ENCODE measurements around the gene GEN1. TPM values are rescaled to one million over a fixed set of nuclear protein-coding genes. Genes with fewer than 3 reads are reported as not detected.
"Not testable (repeated sequence)": the region's sequence is repeated elsewhere in the genome, so short reads cannot be mapped to it uniquely, and the experiment has no call there.

GEN1 gene
- polyA plus RNA-seq, 1 donor from 2014 or later = 9.4 TPM

DNA sequence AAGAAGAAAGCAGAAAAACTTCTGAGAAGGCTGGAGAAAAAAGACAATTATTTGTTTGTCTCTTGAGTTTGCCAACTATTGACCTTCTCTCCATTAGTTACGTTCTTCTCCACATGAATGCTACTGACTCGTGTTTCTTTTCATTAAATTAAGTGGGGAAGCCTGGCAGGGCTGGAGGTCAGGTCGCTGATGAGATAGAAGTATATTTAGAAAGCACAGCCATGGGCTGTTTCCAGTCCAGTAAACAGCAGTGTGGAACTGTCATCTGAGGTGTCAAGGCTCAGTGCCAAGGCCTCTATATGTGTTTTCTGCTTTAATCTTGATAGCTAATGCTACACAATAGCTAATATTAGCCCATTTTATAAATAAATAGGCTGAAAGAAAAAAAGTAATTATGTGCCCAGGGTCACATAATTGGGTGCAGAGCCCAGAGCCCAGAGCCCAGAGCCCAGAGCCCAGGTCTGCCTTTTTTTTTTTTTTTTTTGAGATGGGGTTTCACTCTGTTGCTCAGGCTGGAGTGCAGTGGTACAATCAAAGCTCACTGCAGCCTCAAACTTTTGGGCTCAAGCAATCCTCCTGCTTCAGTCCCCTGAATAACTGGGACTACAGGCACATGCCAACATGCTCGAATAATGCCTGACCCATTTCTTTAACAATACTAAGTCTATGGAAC lies 68.6 kb downstream of the GEN1 start:
- Histone ChIP-seq H3F3A (ENCODE audit: insufficient read depth, low read length, poor library complexity, severe bottlenecking) (no peaks in the 10 kb centered on the region), H3K36me3 (ENCODE audit: insufficient read depth, low read length) (no peaks in the 10 kb centered on the region), H3K9me3 (ENCODE audit: low read length) (no peaks in the 10 kb centered on the region), H3K27me3 (ENCODE audit: insufficient read depth, low read depth, low read length) (no peaks in the 10 kb centered on the region), H3K9ac (ENCODE audit: low read length) (no peak overlapping the region), H3K79me2 (replicated peaks; ENCODE audit: insufficient read depth, low read length) (no peaks in the 10 kb centered on the region), H3K4me3 (ENCODE audit: low read length) (no peak overlapping the region), H3K9me2 (ENCODE audit: insufficient read depth, low read length) (no peaks in the 10 kb centered on the region), H2AFZ (ENCODE audit: low read depth, low read length) (no peak overlapping the region), H3K4me2 (ENCODE audit: low read length) (no peak overlapping the region), H3K27ac (ENCODE audit: low read length) (no peak overlapping the region), H4K20me1 (ENCODE audit: insufficient read depth) (no peaks in the 10 kb centered on the region)
- no peak for TF ChIP-seq EP300 (conservative IDR thresholded peaks at IDR 0.05; ENCODE audit: poor library complexity, severe bottlenecking)
- TF ChIP-seq MXI1 (conservative IDR thresholded peaks at IDR 0.05; ENCODE audit: poor library complexity, severe bottlenecking) = no peak
- TF ChIP-seq RAD21 (conservative IDR thresholded peaks at IDR 0.05) = no peak
- TF ChIP-seq, protein P1, sequence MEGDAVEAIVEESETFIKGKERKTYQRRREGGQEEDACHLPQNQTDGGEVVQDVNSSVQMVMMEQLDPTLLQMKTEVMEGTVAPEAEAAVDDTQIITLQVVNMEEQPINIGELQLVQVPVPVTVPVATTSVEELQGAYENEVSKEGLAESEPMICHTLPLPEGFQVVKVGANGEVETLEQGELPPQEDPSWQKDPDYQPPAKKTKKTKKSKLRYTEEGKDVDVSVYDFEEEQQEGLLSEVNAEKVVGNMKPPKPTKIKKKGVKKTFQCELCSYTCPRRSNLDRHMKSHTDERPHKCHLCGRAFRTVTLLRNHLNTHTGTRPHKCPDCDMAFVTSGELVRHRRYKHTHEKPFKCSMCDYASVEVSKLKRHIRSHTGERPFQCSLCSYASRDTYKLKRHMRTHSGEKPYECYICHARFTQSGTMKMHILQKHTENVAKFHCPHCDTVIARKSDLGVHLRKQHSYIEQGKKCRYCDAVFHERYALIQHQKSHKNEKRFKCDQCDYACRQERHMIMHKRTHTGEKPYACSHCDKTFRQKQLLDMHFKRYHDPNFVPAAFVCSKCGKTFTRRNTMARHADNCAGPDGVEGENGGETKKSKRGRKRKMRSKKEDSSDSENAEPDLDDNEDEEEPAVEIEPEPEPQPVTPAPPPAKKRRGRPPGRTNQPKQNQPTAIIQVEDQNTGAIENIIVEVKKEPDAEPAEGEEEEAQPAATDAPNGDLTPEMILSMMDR (IDR thresholded peaks at IDR 0.05; ENCODE audit: poor library complexity, severe bottlenecking) = no peak
- no peak for TF ChIP-seq TAF1 (IDR thresholded peaks at IDR 0.05; ENCODE audit: low read depth)
- no peak for TF ChIP-seq SMC3 (conservative IDR thresholded peaks at IDR 0.05; ENCODE audit: poor library complexity)
- no peak for TF ChIP-seq POLR2AphosphoS5 (IDR thresholded peaks at IDR 0.05)
- TF ChIP-seq REST (IDR thresholded peaks at IDR 0.05; ENCODE audit: borderline replicate concordance) = no peak
- TF ChIP-seq EZH2 (IDR thresholded peaks at IDR 0.05; ENCODE audit: borderline replicate concordance, insufficient read depth, low read length, poor library complexity, severe bottlenecking) = no peak

DNA sequence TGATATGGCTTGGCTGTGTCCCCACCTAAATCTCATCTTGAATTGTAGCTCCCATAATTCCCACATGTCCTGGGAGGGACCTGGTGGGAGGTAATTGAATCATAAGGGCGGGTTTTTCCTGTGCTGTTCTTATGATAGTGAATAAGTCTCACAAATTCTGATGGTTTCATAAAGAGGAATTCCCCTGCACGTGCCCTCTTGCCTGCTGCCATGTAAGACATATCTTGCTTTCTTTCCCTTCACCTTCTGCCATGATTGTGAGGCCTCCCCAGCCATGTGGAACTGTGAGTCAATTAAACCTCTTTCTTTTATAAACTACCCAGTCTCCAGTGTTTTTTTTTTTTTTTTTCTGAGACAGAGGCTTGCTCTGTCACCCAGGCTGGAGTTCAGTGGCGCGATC lies 69.7 kb downstream of the GEN1 start:
- not testable (repeated sequence) for H3K4me3 ChIP-seq (ENCODE audit: low read length); H3K4me2 ChIP-seq (ENCODE audit: low read length); H3K79me2 ChIP-seq (replicated peaks; ENCODE audit: insufficient read depth, low read length); H3K27ac ChIP-seq (ENCODE audit: low read length); H2AFZ ChIP-seq (ENCODE audit: low read depth, low read length); H3K9ac ChIP-seq (ENCODE audit: low read length); H3K9me2 ChIP-seq (ENCODE audit: insufficient read depth, low read length); H3K9me3 ChIP-seq (ENCODE audit: low read length); H4K20me1 ChIP-seq (ENCODE audit: insufficient read depth); H3K27me3 ChIP-seq (ENCODE audit: insufficient read depth, low read depth, low read length); H3K36me3 ChIP-seq (ENCODE audit: insufficient read depth, low read length); H3F3A ChIP-seq (ENCODE audit: insufficient read depth, low read length, poor library complexity, severe bottlenecking)

GRCh38 chr2:17827316-17827715 lies 73.4 kb downstream of the GEN1 start:
- Histone ChIP-seq H3K36me3 (ENCODE audit: insufficient read depth, low read length) (no peaks in the 10 kb centered on the region), H3F3A (ENCODE audit: insufficient read depth, low read length, poor library complexity, severe bottlenecking) (no peaks in the 10 kb centered on the region), H3K4me3 (ENCODE audit: low read length) (no peak overlapping the region), H3K4me2 (ENCODE audit: low read length) (no peak overlapping the region), H3K9me2 (ENCODE audit: insufficient read depth, low read length) (no peaks in the 10 kb centered on the region), H2AFZ (ENCODE audit: low read depth, low read length) (no peak overlapping the region), H3K9ac (ENCODE audit: low read length) (no peak overlapping the region), H3K27me3 (ENCODE audit: insufficient read depth, low read depth, low read length) (no peaks in the 10 kb centered on the region), H3K9me3 (ENCODE audit: low read length) (no peaks in the 10 kb centered on the region), H4K20me1 (ENCODE audit: insufficient read depth) (no peaks in the 10 kb centered on the region), H3K79me2 (replicated peaks; ENCODE audit: insufficient read depth, low read length) (no peaks in the 10 kb centered on the region), H3K27ac (ENCODE audit: low read length) (no peak overlapping the region)
- no peak for TF ChIP-seq RAD21 (conservative IDR thresholded peaks at IDR 0.05)

Measured in neural cell (in vitro differentiated cells).